ENCODE data around the gene SERPINE3. TPM values are rescaled to one million over a fixed set of nuclear protein-coding genes. Genes with fewer than 3 reads are reported as not detected.

SERPINE3 gene
- total RNA-seq, 1 donor from 2014 or later = not detected

GRCh38 chr13:51325837-51326236, 13.7 kb upstream of the SERPINE3 start:
- ATAC-seq (ENCODE audit: poor library complexity) (no peak), DNase-seq (no peak)
- intact Hi-C loops (cut with DNase I) = no loop called here

- DNase-seq (no peak), ATAC-seq (ENCODE audit: poor library complexity) (no peak)
- intact Hi-C loops (cut with DNase I) = no loop called here
Observed at GRCh38 chr13:51326777-51327176, 12.7 kb upstream of the SERPINE3 start.

- no peak for ATAC-seq (ENCODE audit: poor library complexity)
- intact Hi-C loops (cut with DNase I) = no loop called here
- no peak for DNase-seq
Observed at GRCh38 chr13:51327961-51328360, 11.5 kb upstream of the SERPINE3 start.

- DNase-seq (no peak), ATAC-seq (ENCODE audit: poor library complexity) (no peak)
- intact Hi-C loops (cut with DNase I) = no loop called here
Observed at GRCh38 chr13:51328488-51328887, 11.0 kb upstream of the SERPINE3 start.

- no peak for DNase-seq
- intact Hi-C loops (cut with DNase I) = no loop called here
- ATAC-seq (ENCODE audit: poor library complexity) = no peak
Observed at GRCh38 chr13:51329606-51330005, 9.9 kb upstream of the SERPINE3 start.

- ATAC-seq (ENCODE audit: poor library complexity) = no peak
Observed at GRCh38 chr13:51330791-51331190, 8.7 kb upstream of the SERPINE3 start.

GRCh38 chr13:51331354-51331861, 8.1 kb upstream of the SERPINE3 start:
- ATAC-seq (ENCODE audit: poor library complexity) (no peak), DNase-seq (no peak)
- intact Hi-C loops (cut with DNase I) = no loop called here

More at GRCh38 chr13:51330791-51331190, 8.7 kb upstream of the SERPINE3 start:
- intact Hi-C loops (cut with DNase I) = no loop called here
- no peak for DNase-seq

GRCh38 chr13:51332566-51333361, 6.7 kb upstream of the SERPINE3 start:
- DNase-seq (no peak), ATAC-seq (ENCODE audit: poor library complexity) (no peak)
- intact Hi-C loops (cut with DNase I) = no loop called here

GRCh38 chr13:51333421-51333820, 6.1 kb upstream of the SERPINE3 start:
- intact Hi-C loops (cut with DNase I) = no loop called here
- ATAC-seq (ENCODE audit: poor library complexity) (no peak), DNase-seq (no peak)

- ATAC-seq (ENCODE audit: poor library complexity) = no peak
- intact Hi-C loops (cut with DNase I) = no loop called here
Observed at GRCh38 chr13:51333826-51334225, 5.7 kb upstream of the SERPINE3 start.

GRCh38 chr13:51336746-51337145, 2.7 kb upstream of the SERPINE3 start:
- intact Hi-C loops (cut with DNase I) = no loop called here
- ATAC-seq (ENCODE audit: poor library complexity) (no peak), DNase-seq (no peak)

More at GRCh38 chr13:51333826-51334225, 5.7 kb upstream of the SERPINE3 start:
- DNase-seq = no peak

- intact Hi-C loops (cut with DNase I) = no loop called here
Observed at GRCh38 chr13:51339952-51340732, 651 bp downstream of the SERPINE3 start.

GRCh38 chr13:51341232-51341631, 1.7 kb downstream of the SERPINE3 start:
- ATAC-seq (ENCODE audit: poor library complexity) = no peak
- intact Hi-C loops (cut with DNase I) = no loop called here
- DNase-seq = no peak

More at GRCh38 chr13:51339952-51340732, 651 bp downstream of the SERPINE3 start:
- DNase-seq = no peak
- no peak for ATAC-seq (ENCODE audit: poor library complexity)

- DNase-seq = no peak
- intact Hi-C loops (cut with DNase I) = no loop called here
- no peak for ATAC-seq (ENCODE audit: poor library complexity)
Observed at GRCh38 chr13:51341791-51342190, 2.3 kb downstream of the SERPINE3 start.

- intact Hi-C loops (cut with DNase I) = no loop called here
- no peak for DNase-seq
- ATAC-seq (ENCODE audit: poor library complexity) = no peak
Observed at GRCh38 chr13:51342706-51343105, 3.2 kb downstream of the SERPINE3 start.

- no peak for DNase-seq
- intact Hi-C loops (cut with DNase I) = no loop called here
- ATAC-seq (ENCODE audit: poor library complexity) = no peak
Observed at GRCh38 chr13:51343475-51343874, 4.0 kb downstream of the SERPINE3 start.

- ATAC-seq (ENCODE audit: poor library complexity) (no peak), DNase-seq (no peak)
- intact Hi-C loops (cut with DNase I) = no loop called here
Observed at GRCh38 chr13:51346397-51346796, 6.9 kb downstream of the SERPINE3 start.

- intact Hi-C loops (cut with DNase I) = no loop called here
- DNase-seq (no peak), ATAC-seq (ENCODE audit: poor library complexity) (no peak)
Observed at GRCh38 chr13:51347099-51347498, 7.6 kb downstream of the SERPINE3 start.

- intact Hi-C loops (cut with DNase I) = no loop called here
- no peak for DNase-seq
- ATAC-seq (ENCODE audit: poor library complexity) = peak; percentile 64
Observed at GRCh38 chr13:51348069-51348967, 8.8 kb downstream of the SERPINE3 start.

Measured in Right ventricle myocardium superior (tissue), 1 donor.